AG09309 (cell line): Measurements from ENCODE around the gene MREG.

Experiments
- DNase-seq: peaks from one replicate; pipeline ENCODE4 v3.0.0-alpha.2; 2010; ENCODE audit warnings: low read depth
- H3K4me3 ChIP-seq: 2 replicates; pipeline ENCODE4 v1.5.1; 2011; ENCODE audit warnings: mild to moderate bottlenecking, low read depth, low read length, moderate library complexity; ENCODE audit not compliant: control insufficient read depth
- TF ChIP-seq, protein P1 (sequence below): IDR thresholded peaks from 2 replicates; pipeline ENCODE4 v1.5.1; 2011; ENCODE audit warnings: mild to moderate bottlenecking, low read depth, low read length, inconsistent platforms; ENCODE audit not compliant: insufficient read depth, control insufficient read depth; ENCODE audit errors: missing control alignments

MREG gene

DNA sequence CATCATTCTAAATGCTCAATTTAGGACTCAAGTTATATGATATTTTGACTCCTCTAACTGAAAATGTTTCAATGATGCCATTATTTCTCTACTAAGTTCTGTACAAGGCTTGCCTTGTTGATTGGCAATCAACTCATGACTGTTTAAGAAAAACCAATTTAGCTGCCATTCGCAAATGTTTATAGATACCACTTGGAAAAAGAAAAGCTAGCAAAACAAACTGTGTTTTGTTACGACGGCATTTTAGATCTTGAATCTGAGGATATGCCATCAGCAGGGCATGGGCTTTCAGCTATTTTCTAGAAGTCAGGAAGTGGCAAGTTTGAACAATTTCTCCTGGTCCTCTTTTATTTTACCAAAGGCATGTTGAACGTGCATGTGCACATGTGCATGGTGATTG is 65.3 kb downstream of the MREG start:
- TF ChIP-seq, protein P1, sequence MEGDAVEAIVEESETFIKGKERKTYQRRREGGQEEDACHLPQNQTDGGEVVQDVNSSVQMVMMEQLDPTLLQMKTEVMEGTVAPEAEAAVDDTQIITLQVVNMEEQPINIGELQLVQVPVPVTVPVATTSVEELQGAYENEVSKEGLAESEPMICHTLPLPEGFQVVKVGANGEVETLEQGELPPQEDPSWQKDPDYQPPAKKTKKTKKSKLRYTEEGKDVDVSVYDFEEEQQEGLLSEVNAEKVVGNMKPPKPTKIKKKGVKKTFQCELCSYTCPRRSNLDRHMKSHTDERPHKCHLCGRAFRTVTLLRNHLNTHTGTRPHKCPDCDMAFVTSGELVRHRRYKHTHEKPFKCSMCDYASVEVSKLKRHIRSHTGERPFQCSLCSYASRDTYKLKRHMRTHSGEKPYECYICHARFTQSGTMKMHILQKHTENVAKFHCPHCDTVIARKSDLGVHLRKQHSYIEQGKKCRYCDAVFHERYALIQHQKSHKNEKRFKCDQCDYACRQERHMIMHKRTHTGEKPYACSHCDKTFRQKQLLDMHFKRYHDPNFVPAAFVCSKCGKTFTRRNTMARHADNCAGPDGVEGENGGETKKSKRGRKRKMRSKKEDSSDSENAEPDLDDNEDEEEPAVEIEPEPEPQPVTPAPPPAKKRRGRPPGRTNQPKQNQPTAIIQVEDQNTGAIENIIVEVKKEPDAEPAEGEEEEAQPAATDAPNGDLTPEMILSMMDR, result no peak
- DNase-seq, result no peak
- H3K4me3 ChIP-seq, result no peak overlapping the region

DNA sequence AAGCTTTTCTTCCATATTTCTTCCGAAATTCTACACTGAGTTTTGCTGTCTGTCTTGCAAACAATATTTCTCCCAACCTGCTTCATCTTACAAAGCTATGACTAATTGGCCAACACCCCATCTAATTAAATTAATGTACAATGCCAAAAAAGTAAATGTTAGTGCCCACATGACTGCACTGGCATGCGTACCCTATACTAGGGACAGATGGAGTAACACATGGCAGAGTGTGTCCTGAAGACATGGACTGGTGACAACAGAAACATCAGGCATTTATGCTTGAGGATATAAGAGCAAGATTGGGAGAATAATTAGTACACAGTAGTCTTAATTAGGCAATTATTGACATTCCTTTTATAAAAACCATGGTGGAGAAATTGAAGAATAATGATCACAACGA is 66.8 kb downstream of the MREG start:
- DNase-seq, result no peak
- TF ChIP-seq, protein P1, result no peak
- no peak overlapping the region for H3K4me3 ChIP-seq

DNA sequence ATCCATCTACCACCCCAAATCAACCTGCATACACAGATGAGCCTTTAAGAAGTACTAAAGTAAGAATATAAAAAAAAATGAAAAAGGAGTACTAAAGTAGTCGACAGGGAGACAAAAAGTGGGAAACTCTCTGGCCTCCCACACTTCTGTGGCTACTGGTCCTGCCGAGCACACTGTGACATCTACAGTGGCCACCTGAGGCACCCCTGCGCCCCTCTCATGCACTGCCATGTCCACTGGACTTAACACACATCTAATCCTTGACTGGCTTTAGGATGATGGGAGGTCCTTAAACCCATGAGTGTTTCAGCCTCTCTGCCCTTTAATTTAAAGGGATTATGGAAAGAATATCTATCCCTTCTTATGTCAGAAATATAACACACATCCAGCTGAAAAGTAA is 71.2 kb downstream of the MREG start:
- TF ChIP-seq, protein P1, result no peak
- no peak overlapping the region for H3K4me3 ChIP-seq
- no peak for DNase-seq

DNA sequence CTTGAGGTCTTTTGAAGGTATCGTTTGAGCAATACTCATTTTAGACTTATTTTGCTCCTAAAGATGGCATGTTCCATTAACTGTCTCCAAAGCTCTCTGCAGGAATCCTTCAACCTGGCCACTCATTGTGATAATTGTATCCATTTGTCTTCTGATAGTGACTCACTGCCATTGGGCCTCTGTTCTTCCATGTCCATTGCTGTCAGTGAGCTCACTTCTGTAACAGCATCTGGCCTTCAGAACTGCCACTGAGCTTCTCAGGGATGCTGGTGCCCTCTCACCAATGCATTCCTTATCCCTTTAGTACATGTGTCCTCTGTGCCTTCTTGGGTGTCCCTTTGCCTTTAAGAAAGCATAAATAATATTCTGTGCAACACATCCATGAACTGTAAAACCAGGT is 71.6 kb downstream of the MREG start:
- TF ChIP-seq, protein P1, result no peak
- H3K4me3 ChIP-seq, result no peak overlapping the region
- DNase-seq, result no peak

DNA sequence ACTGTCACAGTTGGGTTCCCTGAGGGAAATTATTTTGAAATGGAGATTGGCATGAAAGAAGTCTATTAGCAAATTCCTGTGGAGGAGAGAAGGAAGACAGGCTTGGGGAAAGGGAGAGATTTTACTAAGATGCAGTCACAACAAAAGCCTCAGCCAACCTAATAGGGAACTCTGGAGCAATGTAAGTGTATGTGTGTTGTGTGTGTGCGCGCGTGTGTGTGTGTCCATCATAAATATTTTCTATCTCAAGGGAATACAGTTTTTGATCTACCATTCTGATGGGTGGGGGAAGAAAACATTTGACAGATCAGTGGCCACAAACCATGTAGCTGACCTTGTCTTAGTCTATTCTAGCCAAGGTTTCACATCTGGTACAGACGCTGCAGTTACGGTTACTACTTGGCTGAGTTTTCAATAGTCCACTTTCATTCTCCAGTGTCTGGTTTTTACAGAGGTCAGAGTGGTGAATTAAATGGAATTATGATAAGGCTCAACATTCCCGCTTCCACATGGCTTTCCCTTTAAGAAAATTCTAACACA is 72.6 kb downstream of the MREG start:
- DNase-seq, result no peak
- no peak overlapping the region for H3K4me3 ChIP-seq
- TF ChIP-seq, protein P1, result no peak

DNA sequence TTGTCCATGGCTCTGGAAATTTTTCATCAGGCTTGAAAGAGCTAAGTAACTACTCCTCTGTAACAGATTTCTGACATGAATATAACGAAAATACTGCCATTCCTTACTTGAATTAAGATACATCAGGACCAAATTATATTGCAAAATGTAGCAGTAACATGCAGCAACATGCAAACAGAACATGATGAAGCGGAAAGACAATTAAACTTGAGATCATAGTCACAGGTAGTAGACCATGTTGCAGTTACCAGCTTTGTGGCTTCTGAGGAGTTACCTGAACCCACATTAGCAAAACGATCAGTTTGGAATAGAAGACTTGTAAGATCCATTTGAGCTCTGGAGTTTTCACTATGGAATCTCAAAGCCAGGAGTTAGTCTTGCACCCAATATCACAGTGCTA is 76.2 kb downstream of the MREG start:
- no peak overlapping the region for H3K4me3 ChIP-seq
- TF ChIP-seq, protein P1, result no peak
- no peak for DNase-seq

DNA sequence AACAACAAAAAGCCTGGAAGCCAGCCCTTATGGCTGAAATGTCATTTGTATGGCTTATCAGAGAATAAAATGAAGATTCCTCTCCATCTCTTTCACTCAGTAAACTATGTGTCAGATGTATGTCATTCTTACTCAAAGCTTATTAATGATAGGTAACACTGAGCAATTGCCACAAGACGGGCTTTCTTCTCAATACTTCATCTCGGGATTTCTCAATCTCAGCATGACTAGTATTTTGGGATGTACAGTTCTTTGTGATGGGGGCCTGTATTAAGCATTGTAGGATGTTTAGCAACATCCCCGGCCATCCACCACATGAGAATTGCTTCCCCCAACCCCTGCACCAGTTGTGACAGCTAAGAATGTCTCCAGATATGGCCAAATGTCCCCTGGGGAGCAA is 80.2 kb downstream of the MREG start:
- no peak overlapping the region for H3K4me3 ChIP-seq
- no peak for DNase-seq
- TF ChIP-seq, protein P1, result no peak
